CD4-positive, alpha-beta T cell (primary cell): Measurements from ENCODE around the gene CTNNA2. TPM values are rescaled to one million over a fixed set of nuclear protein-coding genes. Genes with fewer than 3 reads are reported as not detected.

Experiments
- ATAC-seq: fragments of 200-7000 bp; cut with Tn5 transposase; one replicate; pipeline ENCODE4 v1.10.0; 2022; ENCODE audit warnings: mild to moderate bottlenecking; ENCODE audit not compliant: poor library complexity
- CTCF ChIA-PET: fragments of 350-600 bp; sonication (Branson Sonifier 250); formaldehyde crosslinking; loops from one replicate; lab custom pipeline; 2021; ENCODE audit warnings: antibody characterized with exemption, inconsistent platforms; lab: Charles Lee
- POLR2A ChIA-PET: fragments of 350-600 bp; sonication (Branson Sonifier 250); formaldehyde crosslinking; loops from one replicate; lab custom pipeline; 2021; ENCODE audit warnings: antibody characterized with exemption, inconsistent platforms; lab: Charles Lee
- DNase-seq, 14 experiments: peaks; one replicate each; pipeline ENCODE4 v3.0.0-alpha.2; 2013 to 2020; ENCODE audit warnings: mixed read lengths in 2 of 14
- H3K27ac ChIP-seq, 2 donors: one replicate each; pipeline versions ENCODE4 v1.5.1 to v1.7.0; 2013; ENCODE audit warnings: low read length in 2 of 2, low read depth in 1 of 2, mild to moderate bottlenecking in 1 of 2
- H3K27me3 ChIP-seq, 2 experiments: 1 replicate in 1 of 2; 2 replicates in 1 of 2; pipeline versions ENCODE4 v1.6.1 to v1.7.0; 2013; ENCODE audit warnings: low read length in 2 of 2, control low read depth in 1 of 2, mild to moderate bottlenecking in 1 of 2, moderate library complexity in 1 of 2; ENCODE audit not compliant: insufficient read depth in 2 of 2, control insufficient read depth in 1 of 2
- H3K36me3 ChIP-seq: one replicate; pipeline ENCODE4 v1.6.1; 2013; ENCODE audit warnings: low read length, control low read depth; ENCODE audit not compliant: insufficient read depth
- H3K4me1 ChIP-seq: one replicate; pipeline ENCODE4 v1.6.1; 2013; ENCODE audit warnings: low read length, control low read depth; ENCODE audit not compliant: insufficient read depth
- H3K4me3 ChIP-seq: one replicate; pipeline ENCODE4 v1.5.1; 2013; ENCODE audit warnings: mild to moderate bottlenecking, low read length, moderate library complexity
- H3K9me3 ChIP-seq, 2 experiments: 1 replicate in 1 of 2; 2 replicates in 1 of 2; pipeline versions ENCODE4 v1.6.1 to v1.7.0; 2013; ENCODE audit warnings: low read length in 2 of 2, mild to moderate bottlenecking in 2 of 2, control low read depth in 1 of 2, moderate library complexity in 1 of 2; ENCODE audit not compliant: control insufficient read depth in 1 of 2, insufficient read depth in 1 of 2
- H3K27ac Mint-ChIP-seq: one replicate; pipeline ENCODE4 v1.8.0; 2020; ENCODE audit warnings: mixed read lengths
- H3K27me3 Mint-ChIP-seq: one replicate; pipeline ENCODE4 v1.8.0; 2021; ENCODE audit warnings: mixed read lengths
- H3K36me3 Mint-ChIP-seq: one replicate; pipeline ENCODE4 v1.8.0; 2021; ENCODE audit warnings: low read depth, mixed read lengths
- H3K4me1 Mint-ChIP-seq: one replicate; pipeline ENCODE4 v1.8.0; 2021; ENCODE audit warnings: low read depth, mixed read lengths
- H3K4me3 Mint-ChIP-seq: one replicate; pipeline ENCODE4 v1.8.0; 2020; ENCODE audit warnings: mild to moderate bottlenecking, mixed read lengths
- H3K9me3 Mint-ChIP-seq: one replicate; pipeline ENCODE4 v1.8.0; 2020; ENCODE audit warnings: mixed read lengths
- intact Hi-C, 2 experiments: fragments of 100-400 bp; cut with DNase I in 1 of 2; cut with micrococcal nuclease in 1 of 2; formaldehyde crosslinking; loops; one replicate each; pipeline versions ENCODE4 v1.15.1 to v1.9.0; 2023 to 2025; cut with DNase I, micrococcal nuclease
- total RNA-seq, 174 experiments: library from RNA in 2 of 174; stranded (reverse) in 2 of 174; gene quantifications; one replicate each; pipeline ENCODE4 v1.2.3 and lab custom pipeline; 2021 to 2026
- TF ChIP-seq, protein P1 (sequence below): fragments of 200-600 bp; IDR thresholded peaks from one replicate; pipeline ENCODE4 v1.8.0; 2022; ENCODE audit warnings: antibody characterized with exemption, mild to moderate bottlenecking

CTNNA2 gene
- total RNA-seq, 2 experiments from 2014 or later: not detected

DNA sequence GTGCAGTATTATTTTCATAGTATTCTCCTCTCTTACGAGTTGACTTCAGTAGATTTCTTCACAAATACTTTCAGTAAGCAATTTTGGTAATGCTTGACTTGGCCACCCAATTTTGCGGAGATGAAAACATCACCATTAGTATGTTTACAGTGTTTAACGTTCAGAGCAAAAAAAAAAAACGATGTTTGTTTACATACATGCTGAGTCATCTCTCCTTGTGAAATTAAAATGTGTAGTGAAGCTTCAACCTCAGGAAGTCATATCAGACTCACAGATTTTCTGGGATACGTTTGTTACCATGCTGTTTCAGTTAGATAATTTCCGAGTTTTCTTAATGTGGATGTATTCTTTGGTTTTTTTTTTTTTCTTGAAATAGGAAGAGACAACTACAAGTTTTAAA, 100.1 kb downstream of the CTNNA2 start:
- POLR2A ChIA-PET: no interaction called here
- intact Hi-C loops: no loop called here

DNA sequence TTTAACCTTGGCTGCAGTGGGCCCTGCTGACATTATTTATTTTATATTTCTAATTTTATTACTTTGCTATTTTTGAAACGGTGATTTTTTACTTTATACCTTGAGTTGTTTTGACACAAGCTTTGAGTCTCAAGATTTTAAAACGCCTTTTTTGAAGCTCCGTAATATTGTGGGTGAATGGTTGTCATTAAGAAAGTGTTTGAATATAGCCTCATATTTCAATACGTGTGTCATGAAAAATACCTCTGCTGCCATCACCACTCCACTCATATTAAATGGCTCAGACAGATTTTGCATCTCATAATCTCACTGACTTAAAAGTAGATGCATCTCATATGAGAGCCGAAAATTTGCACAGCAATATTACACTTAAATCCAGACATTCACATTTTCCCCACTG, 106.6 kb downstream of the CTNNA2 start:
- H3K36me3 Mint-ChIP-seq: no peaks in the 10 kb centered on the region
- ChIA-PET CTCF (no interaction called here), POLR2A (no interaction called here)
- no peaks in the 10 kb centered on the region for H3K4me1 Mint-ChIP-seq
- Histone ChIP-seq H3K36me3 (no peaks in the 10 kb centered on the region), H3K27ac (no peak overlapping the region), H3K4me3 (no peak overlapping the region), H3K9me3 (peaks cover 0 to 12% of the 10 kb centered on the region in 2 experiments), H3K27me3 (no peaks in the 10 kb centered on the region), H3K4me1 (no peaks in the 10 kb centered on the region)
- H3K4me3 Mint-ChIP-seq: no peak overlapping the region
- no peak overlapping the region for H3K27ac Mint-ChIP-seq
- ATAC-seq (no peak), DNase-seq (no peak)
- H3K27me3 Mint-ChIP-seq: no peaks in the 10 kb centered on the region
- H3K9me3 Mint-ChIP-seq: peaks cover 3% of the 10 kb centered on the region
- intact Hi-C loops: no loop called here
- TF ChIP-seq, protein P1, sequence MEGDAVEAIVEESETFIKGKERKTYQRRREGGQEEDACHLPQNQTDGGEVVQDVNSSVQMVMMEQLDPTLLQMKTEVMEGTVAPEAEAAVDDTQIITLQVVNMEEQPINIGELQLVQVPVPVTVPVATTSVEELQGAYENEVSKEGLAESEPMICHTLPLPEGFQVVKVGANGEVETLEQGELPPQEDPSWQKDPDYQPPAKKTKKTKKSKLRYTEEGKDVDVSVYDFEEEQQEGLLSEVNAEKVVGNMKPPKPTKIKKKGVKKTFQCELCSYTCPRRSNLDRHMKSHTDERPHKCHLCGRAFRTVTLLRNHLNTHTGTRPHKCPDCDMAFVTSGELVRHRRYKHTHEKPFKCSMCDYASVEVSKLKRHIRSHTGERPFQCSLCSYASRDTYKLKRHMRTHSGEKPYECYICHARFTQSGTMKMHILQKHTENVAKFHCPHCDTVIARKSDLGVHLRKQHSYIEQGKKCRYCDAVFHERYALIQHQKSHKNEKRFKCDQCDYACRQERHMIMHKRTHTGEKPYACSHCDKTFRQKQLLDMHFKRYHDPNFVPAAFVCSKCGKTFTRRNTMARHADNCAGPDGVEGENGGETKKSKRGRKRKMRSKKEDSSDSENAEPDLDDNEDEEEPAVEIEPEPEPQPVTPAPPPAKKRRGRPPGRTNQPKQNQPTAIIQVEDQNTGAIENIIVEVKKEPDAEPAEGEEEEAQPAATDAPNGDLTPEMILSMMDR: no peak

More for the DNA sequence above, 100.1 kb downstream of the CTNNA2 start:
- TF ChIP-seq, protein P1: no peak
- Histone ChIP-seq H3K27ac (no peak overlapping the region), H3K4me1 (no peaks in the 10 kb centered on the region), H3K27me3 (no peaks in the 10 kb centered on the region), H3K4me3 (no peak overlapping the region), H3K36me3 (no peaks in the 10 kb centered on the region), H3K9me3 (peaks cover 7 to 8% of the 10 kb centered on the region in 2 experiments)
- Mint-ChIP-seq H3K27me3 (no peaks in the 10 kb centered on the region), H3K36me3 (no peaks in the 10 kb centered on the region), H3K4me1 (no peaks in the 10 kb centered on the region), H3K27ac (no peak overlapping the region), H3K9me3 (peaks cover 3% of the 10 kb centered on the region), H3K4me3 (no peak overlapping the region)
- DNase-seq (no peak), ATAC-seq (no peak)
- CTCF ChIA-PET: no interaction called here

DNA sequence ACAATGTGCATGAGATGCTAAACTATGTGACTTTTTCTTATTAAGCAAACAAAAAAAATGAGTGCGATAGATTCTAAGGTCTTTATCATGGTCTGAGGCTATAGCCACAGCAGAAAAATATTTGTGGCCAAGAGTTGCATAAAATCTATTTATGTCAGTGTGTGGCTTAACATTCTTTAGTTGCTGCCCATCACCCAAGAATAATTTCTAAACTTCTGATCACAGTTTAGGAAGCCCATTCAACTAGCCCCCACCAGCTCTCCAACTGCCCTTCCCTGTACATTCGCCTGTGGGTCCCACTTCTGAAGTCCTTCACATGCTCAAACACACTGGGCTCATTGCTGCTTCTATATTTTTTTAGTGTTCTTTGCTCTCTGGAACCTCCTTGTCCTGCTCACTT, 107.1 kb downstream of the CTNNA2 start:
- Mint-ChIP-seq H3K9me3 (peaks cover 3% of the 10 kb centered on the region), H3K27me3 (no peaks in the 10 kb centered on the region), H3K4me1 (no peaks in the 10 kb centered on the region), H3K27ac (no peak overlapping the region), H3K36me3 (no peaks in the 10 kb centered on the region), H3K4me3 (no peak overlapping the region)
- Histone ChIP-seq H3K4me1 (no peaks in the 10 kb centered on the region), H3K9me3 (peaks cover 0 to 12% of the 10 kb centered on the region in 2 experiments), H3K4me3 (no peak overlapping the region), H3K27ac (no peak overlapping the region), H3K27me3 (no peaks in the 10 kb centered on the region), H3K36me3 (no peaks in the 10 kb centered on the region)
- no peak for ATAC-seq
- ChIA-PET CTCF (no interaction called here), POLR2A (no interaction called here)
- DNase-seq: no peak
- TF ChIP-seq, protein P1: no peak
- intact Hi-C loops: no loop called here
